Suprapubic skin (tissue), 4 donors: Measurements from ENCODE around the gene DMC1. TPM values are rescaled to one million over a fixed set of nuclear protein-coding genes. Genes with fewer than 3 reads are reported as not detected.

Source experiments
- DNase-seq, 2 donors: peaks; one replicate each; pipeline ENCODE4 v3.0.0-alpha.2; 2019; ENCODE audit warnings: low spot score in 2 of 2
- H3K27ac ChIP-seq: fragments of 200-600 bp; sonication (generic); one replicate; pipeline ENCODE4 v1.5.1; 2019
- H3K27me3 ChIP-seq: fragments of 200-600 bp; sonication (generic); one replicate; pipeline ENCODE4 v1.5.1; 2019
- H3K36me3 ChIP-seq: fragments of 200-600 bp; sonication (generic); one replicate; pipeline ENCODE4 v1.5.1; 2019
- H3K4me1 ChIP-seq: fragments of 200-600 bp; sonication (generic); one replicate; pipeline ENCODE4 v1.5.1; 2019
- H3K4me3 ChIP-seq: fragments of 200-600 bp; sonication (generic); one replicate; pipeline ENCODE4 v1.5.1; 2019; ENCODE audit warnings: mild to moderate bottlenecking
- H3K9me3 ChIP-seq: fragments of 200-600 bp; sonication (generic); one replicate; pipeline ENCODE4 v1.5.1; 2019
- EP300 ChIP-seq: sonication (generic); formaldehyde crosslinking; IDR thresholded peaks from one replicate; pipeline ENCODE4 v1.6.1; 2017; ENCODE audit warnings: antibody characterized with exemption
- POLR2A ChIP-seq, 2 donors: fragments of 450-650 bp; IDR thresholded peaks; one replicate each; pipeline ENCODE4 v1.6.1; 2017; ENCODE audit warnings: antibody characterized with exemption in 2 of 2, mild to moderate bottlenecking in 2 of 2, moderate library complexity in 2 of 2
- POLR2AphosphoS5 ChIP-seq, 3 donors: sonication (generic); formaldehyde crosslinking; IDR thresholded peaks; one replicate each; pipeline ENCODE4 v1.6.1; 2017; ENCODE audit warnings: antibody characterized with exemption in 3 of 3
- WGBS: methylation state at CpG from one replicate; pipeline ENCODE4 v1.1.5; 2018; 5-methylcytosine and 5-hydroxymethylcytosine counted together
- total RNA-seq, 4 donors: library from RNA; depleted of rRNA; stranded (reverse); fragments of >200 nt; gene quantifications; one replicate each; pipeline ENCODE4 v1.1.0, GENCODE V29; 2016
- TF ChIP-seq, protein P1 (sequence below), 2 donors: fragments of 200-600 bp in 1 of 2; fragments of 450-650 bp in 1 of 2; sonication (generic) in 1 of 2; IDR thresholded peaks; one replicate each; pipeline ENCODE4 v1.5.1; 2016 to 2019; ENCODE audit warnings: antibody characterized with exemption in 2 of 2, mild to moderate bottlenecking in 1 of 2, moderate library complexity in 1 of 2

DMC1 gene
- total RNA-seq, 4 donors from 2014 or later = 0.25 to 19.0 (median 0.68) TPM

GRCh38 chr22:38613588-38613987, 43.6 kb upstream of the DMC1 start:
- Histone ChIP-seq H3K4me1 (no peaks in the 10 kb centered on the region), H3K36me3 (no peaks in the 10 kb centered on the region), H3K27me3 (no peaks in the 10 kb centered on the region), H3K4me3 (no peak overlapping the region), H3K27ac (no peak overlapping the region), H3K9me3 (no peaks in the 10 kb centered on the region)
- TF ChIP-seq EP300 (no peak), POLR2A (IDR thresholded peaks at IDR 0.05) (no peak)
- TF ChIP-seq, protein P1, sequence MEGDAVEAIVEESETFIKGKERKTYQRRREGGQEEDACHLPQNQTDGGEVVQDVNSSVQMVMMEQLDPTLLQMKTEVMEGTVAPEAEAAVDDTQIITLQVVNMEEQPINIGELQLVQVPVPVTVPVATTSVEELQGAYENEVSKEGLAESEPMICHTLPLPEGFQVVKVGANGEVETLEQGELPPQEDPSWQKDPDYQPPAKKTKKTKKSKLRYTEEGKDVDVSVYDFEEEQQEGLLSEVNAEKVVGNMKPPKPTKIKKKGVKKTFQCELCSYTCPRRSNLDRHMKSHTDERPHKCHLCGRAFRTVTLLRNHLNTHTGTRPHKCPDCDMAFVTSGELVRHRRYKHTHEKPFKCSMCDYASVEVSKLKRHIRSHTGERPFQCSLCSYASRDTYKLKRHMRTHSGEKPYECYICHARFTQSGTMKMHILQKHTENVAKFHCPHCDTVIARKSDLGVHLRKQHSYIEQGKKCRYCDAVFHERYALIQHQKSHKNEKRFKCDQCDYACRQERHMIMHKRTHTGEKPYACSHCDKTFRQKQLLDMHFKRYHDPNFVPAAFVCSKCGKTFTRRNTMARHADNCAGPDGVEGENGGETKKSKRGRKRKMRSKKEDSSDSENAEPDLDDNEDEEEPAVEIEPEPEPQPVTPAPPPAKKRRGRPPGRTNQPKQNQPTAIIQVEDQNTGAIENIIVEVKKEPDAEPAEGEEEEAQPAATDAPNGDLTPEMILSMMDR (IDR thresholded peaks at IDR 0.05) = no peak
- no peak for DNase-seq
- WGBS = 94% methylated on average over 4 of the region's 4 CpGs

DNA sequence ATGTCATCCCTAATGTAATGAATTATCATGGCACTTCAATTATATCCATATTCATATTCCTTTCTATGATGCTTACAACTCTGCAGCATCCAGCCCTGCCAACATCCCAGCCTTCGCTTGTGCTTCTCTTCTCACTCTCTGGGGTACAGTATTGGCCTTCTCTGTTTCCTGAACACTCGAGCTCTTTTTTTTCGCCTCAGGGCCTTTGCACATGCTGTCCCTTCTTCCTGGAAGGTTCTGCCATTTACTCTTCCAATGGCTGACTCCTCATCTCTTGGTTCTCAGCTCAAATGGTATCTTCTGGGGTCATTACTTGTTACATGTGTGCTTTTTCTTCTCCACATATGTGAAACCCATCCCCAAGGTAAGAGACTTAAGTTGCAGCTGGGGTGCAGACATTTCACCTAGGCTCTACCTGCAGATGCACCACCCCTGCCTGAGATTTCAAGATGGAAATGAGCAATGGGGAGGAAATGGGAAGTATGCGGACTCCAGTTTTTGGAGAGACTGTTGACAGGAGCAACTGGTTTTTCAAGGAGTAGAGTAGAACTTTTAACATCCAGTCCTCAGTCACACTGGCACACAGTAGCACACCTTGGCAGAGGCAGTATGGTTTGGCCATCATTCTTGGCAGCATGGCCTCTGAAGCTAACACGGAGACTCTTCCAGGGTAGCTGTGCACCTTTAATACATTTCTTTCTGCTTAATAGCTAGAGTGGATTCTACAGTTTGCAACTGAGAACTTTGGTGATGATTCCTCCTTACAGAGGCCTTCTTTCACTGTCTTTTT, 42.4 kb upstream of the DMC1 start:
- Histone ChIP-seq H3K36me3 (no peaks in the 10 kb centered on the region), H3K27ac (no peak overlapping the region), H3K9me3 (no peaks in the 10 kb centered on the region), H3K4me3 (no peak overlapping the region), H3K4me1 (no peaks in the 10 kb centered on the region), H3K27me3 (no peaks in the 10 kb centered on the region)
- no peak for TF ChIP-seq POLR2A (IDR thresholded peaks at IDR 0.05)
- TF ChIP-seq, protein P1 (IDR thresholded peaks at IDR 0.05) = no peak
- TF ChIP-seq POLR2AphosphoS5 (IDR thresholded peaks at IDR 0.05) = no peak
- no peak for TF ChIP-seq EP300
- 73% methylated on average over 5 of the region's 5 CpGs for WGBS
- DNase-seq = no peak

DNA sequence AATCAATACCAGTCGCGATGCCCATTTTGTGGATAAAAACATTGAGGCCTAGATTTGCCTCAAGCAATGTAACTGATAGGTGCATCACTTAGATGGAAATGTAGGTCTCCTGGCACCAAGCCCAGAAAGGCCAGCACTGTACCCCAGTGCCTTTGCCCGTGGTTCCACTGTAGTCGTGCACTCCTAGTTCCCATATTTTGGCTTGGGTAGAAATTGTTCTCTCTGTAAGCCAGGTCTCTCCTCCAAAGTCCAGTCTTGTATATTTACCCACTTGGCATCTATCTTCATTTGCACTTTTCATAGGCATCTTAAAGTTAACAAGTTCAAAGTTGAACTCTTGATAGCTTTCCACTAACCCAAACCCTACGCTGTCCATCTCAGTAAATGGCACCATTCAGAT, 41.6 kb upstream of the DMC1 start:
- no peaks in the 10 kb centered on the region for H3K27me3 ChIP-seq
- H3K4me1 ChIP-seq = no peaks in the 10 kb centered on the region
- no peaks in the 10 kb centered on the region for H3K36me3 ChIP-seq
- no peaks in the 10 kb centered on the region for H3K9me3 ChIP-seq
- 98% methylated on average over 5 of the region's 5 CpGs for WGBS
- TF ChIP-seq POLR2A (IDR thresholded peaks at IDR 0.05) (no peak), POLR2AphosphoS5 (IDR thresholded peaks at IDR 0.05) (no peak), EP300 (no peak)
- TF ChIP-seq, protein P1 (IDR thresholded peaks at IDR 0.05) = no peak
- H3K27ac ChIP-seq = no peak overlapping the region
- no peak for DNase-seq
- H3K4me3 ChIP-seq = no peak overlapping the region

- H3K36me3 ChIP-seq = no peaks in the 10 kb centered on the region
- DNase-seq = no peak
- H3K27me3 ChIP-seq = no peaks in the 10 kb centered on the region
- no peak overlapping the region for H3K4me3 ChIP-seq
- no peaks in the 10 kb centered on the region for H3K4me1 ChIP-seq
- whole genome bisulfite sequencing = 87% methylated on average over 5 of the region's 5 CpGs
- no peak overlapping the region for H3K27ac ChIP-seq
- H3K9me3 ChIP-seq = no peaks in the 10 kb centered on the region
- TF ChIP-seq POLR2AphosphoS5 (IDR thresholded peaks at IDR 0.05) = no peak
Observed at GRCh38 chr22:38610234-38610633, 40.3 kb upstream of the DMC1 start.

GRCh38 chr22:38608992-38609750, 39.2 kb upstream of the DMC1 start:
- WGBS = 82% methylated on average over 13 of the region's 13 CpGs
- H3K9me3 ChIP-seq = no peaks in the 10 kb centered on the region
- no peak overlapping the region for H3K4me3 ChIP-seq
- no peak overlapping the region for H3K27ac ChIP-seq
- H3K4me1 ChIP-seq = no peaks in the 10 kb centered on the region
- no peak for DNase-seq
- H3K36me3 ChIP-seq = no peaks in the 10 kb centered on the region
- H3K27me3 ChIP-seq = no peaks in the 10 kb centered on the region
- TF ChIP-seq POLR2AphosphoS5 (IDR thresholded peaks at IDR 0.05) (no peak), POLR2A (IDR thresholded peaks at IDR 0.05) (no peak), EP300 (no peak)
- TF ChIP-seq, protein P1 (IDR thresholded peaks at IDR 0.05) = no peak
